Gastroesophageal sphincter (tissue), 3 donors: ENCODE results near the gene RILP.

Experiments
- CTCF ChIP-seq, 4 experiments: fragments of 200-600 bp in 2 of 4; fragments of 450-650 bp in 2 of 4; sonication (generic) in 1 of 4; IDR thresholded peaks; one replicate each; pipeline ENCODE4 v1.5.1; 2017 to 2019; ENCODE audit warnings: antibody characterized with exemption in 4 of 4, mild to moderate bottlenecking in 2 of 4, moderate library complexity in 2 of 4
- EP300 ChIP-seq: sonication (generic); formaldehyde crosslinking; IDR thresholded peaks from one replicate; pipeline ENCODE4 v1.6.1; 2017; ENCODE audit warnings: antibody characterized with exemption, mild to moderate bottlenecking
- POLR2A ChIP-seq, 2 donors: fragments of 450-650 bp; IDR thresholded peaks; one replicate each; pipeline ENCODE4 v1.6.1; 2017; ENCODE audit warnings: antibody characterized with exemption in 2 of 2, mild to moderate bottlenecking in 2 of 2, moderate library complexity in 1 of 2

DNA sequence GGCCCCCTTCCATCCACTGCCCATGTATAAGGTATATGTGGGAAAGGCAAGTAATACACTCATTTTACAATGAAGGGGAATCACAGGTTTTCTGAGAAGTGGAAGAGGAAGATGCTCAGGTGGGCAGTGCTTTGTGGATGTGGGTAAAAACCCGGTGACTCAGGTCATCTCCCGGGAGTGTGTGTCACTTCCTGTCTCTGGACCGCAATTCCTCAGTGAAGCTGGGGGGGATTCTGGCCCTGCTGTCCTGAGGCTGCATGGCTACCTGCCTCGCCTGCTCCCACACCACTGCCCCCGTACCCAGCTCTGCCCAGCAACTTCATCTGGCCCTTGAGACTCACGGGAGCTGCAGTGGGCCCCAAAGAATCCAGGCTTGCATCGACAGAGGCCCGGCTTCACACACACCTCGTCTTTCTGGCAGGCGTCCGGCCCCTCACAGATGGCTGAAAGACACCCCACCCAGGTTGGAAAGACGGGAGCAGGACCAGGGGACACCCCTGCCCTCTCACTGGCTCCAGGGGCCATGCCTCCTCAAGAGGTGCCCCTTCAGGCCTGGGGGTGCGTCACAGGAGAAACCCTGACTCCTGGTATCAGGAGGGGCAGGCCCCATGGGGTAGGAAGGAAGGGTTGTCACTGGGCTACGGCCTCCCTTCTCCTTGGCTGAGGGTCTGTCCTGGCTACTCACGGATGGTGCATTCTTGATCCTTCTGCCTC is 5.0 kb downstream of the RILP start:
- TF ChIP-seq CTCF (IDR thresholded peaks at IDR 0.05) (no peak), EP300 (no peak), POLR2A (IDR thresholded peaks at IDR 0.05) (no peak)
